Measurements from ENCODE around the gene EHD4. TPM values are rescaled to one million over a fixed set of nuclear protein-coding genes. Genes with fewer than 3 reads are reported as not detected.

EHD4 gene
- total RNA-seq, 1 donor from 2014 or later: 9.1 TPM

- intact Hi-C loops (cut with micrococcal nuclease): no loop called here
These were observed 105.3 kb downstream of the EHD4 start for GRCh38 chr15:41866872-41867579.

GRCh38 chr15:41866263-41866703 is 106.1 kb downstream of the EHD4 start:
- intact Hi-C loops (cut with micrococcal nuclease): no loop called here

- intact Hi-C loops (cut with micrococcal nuclease): no loop called here
These were observed 106.8 kb downstream of the EHD4 start for GRCh38 chr15:41865490-41866055.

- intact Hi-C loops (cut with micrococcal nuclease): no loop called here
These were observed 109.7 kb downstream of the EHD4 start for GRCh38 chr15:41862515-41863116.

- intact Hi-C loops (cut with micrococcal nuclease): no loop called here
These were observed 110.5 kb downstream of the EHD4 start for GRCh38 chr15:41861736-41862356.

- intact Hi-C loops (cut with micrococcal nuclease): no loop called here
These were observed 112.1 kb downstream of the EHD4 start for GRCh38 chr15:41860049-41860828.

- intact Hi-C loops (cut with micrococcal nuclease): no loop called here
These were observed 113.6 kb downstream of the EHD4 start for GRCh38 chr15:41858756-41859155.

GRCh38 chr15:41857316-41857715 is 115.0 kb downstream of the EHD4 start:
- intact Hi-C loops (cut with micrococcal nuclease): no loop called here

- intact Hi-C loops (cut with micrococcal nuclease): no loop called here
These were observed 115.6 kb downstream of the EHD4 start for GRCh38 chr15:41856716-41857115.

- intact Hi-C loops (cut with micrococcal nuclease): no loop called here
These were observed 116.1 kb downstream of the EHD4 start for GRCh38 chr15:41856262-41856661.

- intact Hi-C loops (cut with micrococcal nuclease): no loop called here
These were observed 116.9 kb downstream of the EHD4 start for GRCh38 chr15:41855261-41855961.

- intact Hi-C loops (cut with micrococcal nuclease): no loop called here
These were observed 117.9 kb downstream of the EHD4 start for GRCh38 chr15:41854443-41854842.

GRCh38 chr15:41853831-41854230 is 118.5 kb downstream of the EHD4 start:
- intact Hi-C loops (cut with micrococcal nuclease): no loop called here

GRCh38 chr15:41852736-41853590 is 119.4 kb downstream of the EHD4 start:
- intact Hi-C loops (cut with micrococcal nuclease): no loop called here

- intact Hi-C loops (cut with micrococcal nuclease): no loop called here
These were observed 120.5 kb downstream of the EHD4 start for GRCh38 chr15:41851755-41852370.

- intact Hi-C loops (cut with micrococcal nuclease): no loop called here
These were observed 121.2 kb downstream of the EHD4 start for GRCh38 chr15:41851167-41851523.

- intact Hi-C loops (cut with micrococcal nuclease): no loop called here
These were observed 121.7 kb downstream of the EHD4 start for GRCh38 chr15:41850482-41851166.

- intact Hi-C loops (cut with micrococcal nuclease): no loop called here
These were observed 122.5 kb downstream of the EHD4 start for GRCh38 chr15:41849861-41850260.

GRCh38 chr15:41849204-41849603 is 123.2 kb downstream of the EHD4 start:
- intact Hi-C loops (cut with micrococcal nuclease): no loop called here
